NB4 (cell line): Measurements from ENCODE around the gene UGT2B17.

Experiments used
- CTCF ChIP-seq: IDR thresholded peaks from one replicate; pipeline ENCODE4 v1.5.1; 2012; ENCODE audit warnings: low read depth, low read length
- MAX ChIP-seq: IDR thresholded peaks from 2 replicates; pipeline ENCODE4 v1.6.1; 2011; ENCODE audit warnings: low read depth, low read length
- POLR2A ChIP-seq: IDR thresholded peaks from 2 replicates; pipeline ENCODE4 v1.6.1; 2011; ENCODE audit warnings: mild to moderate bottlenecking; ENCODE audit not compliant: insufficient read length; ENCODE audit errors: extremely low read depth

GRCh38 chr4:68576272-68577125, at the start of gene UGT2B17:
- TF ChIP-seq POLR2A (no peak), CTCF (no peak), MAX (no peak)
